ENCODE data around the gene HIPK2.

GRCh38 chr7:139647814-139648390, 129.9 kb downstream of the HIPK2 start:
- TF ChIP-seq CTCF (conservative IDR thresholded peaks at IDR 0.05; ENCODE audit: low read depth in 2 of 2) (no peak), EZH2 (IDR thresholded peaks at IDR 0.05; ENCODE audit: low read depth, unreplicated experiment) (no peak)

Measured in GM23338 (cell line).